Astrocyte of the cerebellum (primary cell): ENCODE measurements around the gene SLC24A4.

Source experiments
- DNase-seq: peaks from one replicate; pipeline ENCODE4 v3.0.0-alpha.2; 2011; ENCODE audit warnings: low read depth
- H3K4me3 ChIP-seq: 2 replicates; pipeline ENCODE4 v1.5.1; 2011; ENCODE audit warnings: mild to moderate bottlenecking, low read depth, low read length, moderate library complexity
- in situ Hi-C: cut with HindIII; loops from 2 replicates; pipeline ENCODE4 v1.10.0; 2017; ENCODE audit warnings: low sequenced_read_pairs
- TF ChIP-seq, protein P1 (sequence below): IDR thresholded peaks from 2 replicates; pipeline ENCODE4 v1.5.1; 2012; ENCODE audit warnings: low read length, low read depth, moderate library complexity, mild to moderate bottlenecking; ENCODE audit errors: missing control alignments

Gene SLC24A4

DNA sequence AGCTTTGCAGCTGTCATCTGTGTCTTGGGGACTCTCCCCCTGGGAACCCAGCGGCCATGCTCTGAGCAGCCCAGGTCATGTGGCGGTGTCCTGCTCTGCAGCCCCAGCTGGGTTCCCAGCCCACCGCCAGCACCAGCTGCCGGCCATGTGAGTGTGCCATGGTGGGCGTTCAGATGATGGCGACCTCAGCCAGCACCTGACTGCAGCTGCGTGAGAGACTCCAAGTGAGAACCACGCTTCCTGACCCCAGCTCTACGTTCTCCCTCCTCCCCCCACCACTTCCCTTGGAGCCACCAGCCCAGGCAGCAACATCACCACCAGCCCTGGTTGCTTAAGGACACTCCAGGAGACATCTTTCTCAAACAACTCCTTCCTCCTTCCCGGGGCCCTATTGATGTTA is 68.8 kb downstream of the SLC24A4 start:
- in situ Hi-C loops: no loop called here
- H3K4me3 ChIP-seq: no peak overlapping the region
- no peak for DNase-seq

DNA sequence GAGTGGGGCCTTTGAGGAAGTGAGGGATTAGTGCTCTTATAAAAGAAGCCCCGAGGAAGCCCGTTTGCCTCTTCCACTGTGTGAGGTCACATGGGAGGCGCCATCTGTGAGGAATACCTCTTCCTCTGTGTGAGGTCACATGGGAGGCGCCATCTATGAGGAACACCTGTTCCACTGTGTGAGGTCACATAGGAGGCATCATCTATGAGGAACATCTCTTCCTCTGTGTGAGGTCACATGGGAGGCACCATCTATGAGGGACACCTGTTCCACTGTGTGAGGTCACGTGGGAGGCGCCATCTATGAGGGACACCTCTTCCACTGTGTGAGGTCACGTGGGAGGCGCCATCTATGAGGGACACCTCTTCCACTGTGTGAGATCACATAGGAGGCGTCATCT is 69.7 kb downstream of the SLC24A4 start:
- in situ Hi-C loops: no loop called here

More for the DNA sequence above, 68.8 kb downstream of the SLC24A4 start:
- TF ChIP-seq, protein P1, sequence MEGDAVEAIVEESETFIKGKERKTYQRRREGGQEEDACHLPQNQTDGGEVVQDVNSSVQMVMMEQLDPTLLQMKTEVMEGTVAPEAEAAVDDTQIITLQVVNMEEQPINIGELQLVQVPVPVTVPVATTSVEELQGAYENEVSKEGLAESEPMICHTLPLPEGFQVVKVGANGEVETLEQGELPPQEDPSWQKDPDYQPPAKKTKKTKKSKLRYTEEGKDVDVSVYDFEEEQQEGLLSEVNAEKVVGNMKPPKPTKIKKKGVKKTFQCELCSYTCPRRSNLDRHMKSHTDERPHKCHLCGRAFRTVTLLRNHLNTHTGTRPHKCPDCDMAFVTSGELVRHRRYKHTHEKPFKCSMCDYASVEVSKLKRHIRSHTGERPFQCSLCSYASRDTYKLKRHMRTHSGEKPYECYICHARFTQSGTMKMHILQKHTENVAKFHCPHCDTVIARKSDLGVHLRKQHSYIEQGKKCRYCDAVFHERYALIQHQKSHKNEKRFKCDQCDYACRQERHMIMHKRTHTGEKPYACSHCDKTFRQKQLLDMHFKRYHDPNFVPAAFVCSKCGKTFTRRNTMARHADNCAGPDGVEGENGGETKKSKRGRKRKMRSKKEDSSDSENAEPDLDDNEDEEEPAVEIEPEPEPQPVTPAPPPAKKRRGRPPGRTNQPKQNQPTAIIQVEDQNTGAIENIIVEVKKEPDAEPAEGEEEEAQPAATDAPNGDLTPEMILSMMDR: no peak

DNA sequence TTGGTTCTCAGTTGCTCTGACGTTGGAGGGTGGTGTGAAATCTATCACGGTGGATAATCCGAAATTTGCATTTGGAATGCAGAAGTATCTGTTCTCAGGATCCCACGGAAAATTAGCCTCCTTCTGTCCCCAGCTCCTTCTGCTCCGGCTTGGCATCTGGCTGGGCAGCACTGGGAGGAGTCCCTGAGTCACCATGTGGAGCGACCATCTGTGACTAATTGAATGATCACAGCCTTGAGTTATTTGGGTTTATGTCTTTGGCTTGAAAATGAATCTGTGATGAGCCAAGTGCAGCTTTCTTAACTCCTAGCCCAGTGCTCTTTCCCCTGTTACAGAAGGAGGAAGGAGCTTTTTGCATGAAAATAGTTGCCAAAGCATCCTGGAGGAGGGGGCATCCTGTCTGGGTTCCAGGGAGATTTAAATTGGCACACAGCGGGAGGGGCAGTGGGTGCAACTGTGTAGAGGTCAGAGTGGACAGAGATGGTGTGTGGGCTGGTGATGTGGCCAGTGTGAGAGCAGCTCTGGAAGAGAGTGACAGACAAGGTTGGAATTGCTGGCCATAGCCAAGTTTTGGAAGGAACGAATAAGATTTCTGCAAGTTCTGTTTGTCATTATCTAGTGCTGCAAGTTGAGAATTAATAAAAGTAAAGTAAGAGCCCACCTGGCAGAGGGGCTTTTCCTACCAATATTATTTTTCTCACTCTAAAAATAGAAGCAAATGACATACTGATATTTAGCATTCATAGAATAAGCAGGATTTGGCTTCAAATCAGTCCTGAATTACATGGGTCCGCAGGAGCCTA is 74.4 kb downstream of the SLC24A4 start:
- TF ChIP-seq, protein P1: no peak
- in situ Hi-C loops: no loop called here
- no peak overlapping the region for H3K4me3 ChIP-seq
- no peak for DNase-seq

More for the DNA sequence above, 69.7 kb downstream of the SLC24A4 start:
- TF ChIP-seq, protein P1: no peak
- no peak overlapping the region for H3K4me3 ChIP-seq
- DNase-seq: no peak

DNA sequence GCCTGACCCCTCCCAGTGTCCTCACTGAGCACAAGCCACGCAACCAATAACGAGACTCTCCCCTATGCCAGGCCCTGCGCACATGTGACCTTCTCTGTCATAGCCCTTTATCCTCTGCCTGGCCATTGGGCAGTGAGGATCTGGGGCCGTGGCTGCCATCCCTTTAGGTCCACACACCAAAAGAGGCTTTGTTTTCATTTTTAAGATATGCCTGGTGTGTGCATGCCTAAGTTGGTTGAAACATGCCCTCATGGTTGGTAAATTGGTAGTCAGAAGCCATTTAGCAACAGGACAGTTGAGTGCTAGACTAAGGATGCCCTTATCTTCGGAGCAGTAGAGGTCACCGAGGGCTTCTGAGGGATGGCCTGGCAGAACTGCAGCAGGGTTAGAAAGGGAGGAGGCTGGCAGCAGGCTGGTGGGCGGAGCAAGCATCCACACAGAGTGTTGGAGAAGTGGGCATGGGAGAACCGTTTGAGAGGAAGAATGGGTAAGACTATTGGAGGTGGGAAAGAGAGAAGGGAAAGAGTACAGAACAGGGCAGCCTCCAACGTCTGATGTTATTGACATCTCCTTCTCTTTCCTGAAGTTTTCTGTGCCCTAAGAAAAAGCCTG is 75.1 kb downstream of the SLC24A4 start:
- DNase-seq: no peak
- H3K4me3 ChIP-seq: no peak overlapping the region
- TF ChIP-seq, protein P1: no peak
- in situ Hi-C loops: no loop called here

DNA sequence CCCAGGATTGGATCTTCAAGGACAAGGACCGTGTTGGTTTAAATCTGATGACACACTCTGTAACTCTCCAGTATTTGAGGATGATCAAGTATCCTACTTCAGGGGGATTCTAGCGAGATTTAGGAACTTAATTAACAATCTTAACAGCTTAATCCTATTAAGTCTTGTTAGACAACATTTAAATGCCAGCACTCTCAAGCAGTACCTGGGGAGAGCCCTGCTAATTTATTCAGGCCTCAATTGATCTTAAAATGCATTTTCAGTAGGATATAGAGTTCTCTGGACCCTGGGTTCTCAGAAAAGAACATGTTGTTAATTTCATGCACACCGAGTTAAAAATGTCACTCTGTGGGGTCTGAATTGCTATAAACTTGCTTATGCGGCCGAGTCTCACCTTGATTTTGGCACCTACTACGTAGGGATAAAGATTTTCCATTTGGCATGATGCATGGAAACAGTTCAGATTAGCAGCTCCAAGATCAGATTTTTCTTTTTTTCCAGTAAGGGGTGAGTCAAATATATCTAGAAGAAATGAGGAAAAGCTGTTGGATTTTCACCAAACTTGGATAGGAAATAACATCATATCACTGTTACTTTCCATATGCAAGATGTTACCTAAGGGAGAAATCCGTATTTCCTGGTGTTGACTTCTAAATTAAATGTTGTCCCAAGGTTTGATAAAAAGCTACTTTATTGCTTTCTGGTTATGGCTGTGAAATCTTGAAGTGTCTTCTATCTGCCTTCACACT is 76.1 kb downstream of the SLC24A4 start:
- no peak for DNase-seq
- in situ Hi-C loops: no loop called here

More for the DNA sequence above, 76.1 kb downstream of the SLC24A4 start:
- TF ChIP-seq, protein P1: no peak
- H3K4me3 ChIP-seq: no peak overlapping the region
